GM19099 (cell line): ENCODE measurements around the gene KRTAP2-1.
"Not testable (repeated sequence)": the region's sequence is repeated elsewhere in the genome, so short reads cannot be mapped to it uniquely, and the experiment has no call there.

Experiments used
- POLR2A ChIP-seq: IDR thresholded peaks from 3 replicates; pipeline ENCODE4 v1.6.1; 2011; ENCODE audit warnings: low read depth; ENCODE audit not compliant: insufficient read length; ENCODE audit errors: extremely low read depth

Gene KRTAP2-1

DNA sequence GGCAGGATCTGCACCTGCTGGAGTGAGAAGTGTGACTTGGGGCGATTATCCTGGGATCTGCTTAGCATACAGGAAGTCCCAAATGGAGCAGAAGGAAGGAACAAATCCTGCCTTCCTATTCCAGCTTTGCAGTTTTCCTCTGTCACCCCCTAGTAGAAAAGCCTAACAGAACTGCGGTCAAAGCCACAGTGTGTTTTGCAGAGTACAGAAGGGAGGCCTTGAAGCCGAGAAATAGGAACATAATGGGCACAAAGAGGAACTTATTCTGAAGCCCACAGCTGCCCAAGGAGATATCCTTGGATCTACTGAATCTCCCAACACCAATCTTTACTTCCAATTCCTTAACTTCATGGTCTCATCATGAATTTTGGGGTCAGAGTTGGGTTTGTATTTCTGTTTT lies 28.6 kb downstream of the KRTAP2-1 start:
- no peak for TF ChIP-seq POLR2A

DNA sequence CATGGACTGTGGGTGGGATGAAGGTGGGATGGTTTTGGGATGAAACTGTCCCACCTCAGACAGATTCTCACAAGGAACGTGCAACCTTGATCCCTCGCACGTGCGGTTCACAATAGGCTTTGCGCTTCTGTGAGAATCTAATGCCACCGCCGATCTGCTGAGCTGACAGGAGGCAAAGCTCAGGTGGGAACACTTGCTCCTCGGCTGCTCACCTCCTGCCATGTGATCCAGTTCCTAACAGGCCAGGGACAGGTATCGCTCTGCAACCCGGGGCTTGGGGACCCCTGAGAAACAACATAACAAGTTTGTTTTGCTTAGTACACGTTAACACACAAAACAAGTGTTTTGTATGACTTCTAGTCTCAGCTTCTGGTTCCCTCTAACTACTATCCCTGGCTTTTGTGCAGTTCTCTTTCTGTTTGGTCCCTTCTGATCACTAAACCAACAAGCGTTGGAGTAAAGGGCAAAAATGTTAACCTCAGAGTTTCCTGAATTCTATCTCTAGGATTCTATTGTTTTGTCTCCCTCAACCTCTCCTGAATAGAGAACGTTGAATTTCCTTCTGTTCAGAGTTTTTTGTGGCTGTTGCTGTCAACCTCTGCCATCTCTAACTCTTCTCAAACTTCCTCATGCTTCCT lies 30.4 kb downstream of the KRTAP2-1 start:
- TF ChIP-seq POLR2A = no peak

DNA sequence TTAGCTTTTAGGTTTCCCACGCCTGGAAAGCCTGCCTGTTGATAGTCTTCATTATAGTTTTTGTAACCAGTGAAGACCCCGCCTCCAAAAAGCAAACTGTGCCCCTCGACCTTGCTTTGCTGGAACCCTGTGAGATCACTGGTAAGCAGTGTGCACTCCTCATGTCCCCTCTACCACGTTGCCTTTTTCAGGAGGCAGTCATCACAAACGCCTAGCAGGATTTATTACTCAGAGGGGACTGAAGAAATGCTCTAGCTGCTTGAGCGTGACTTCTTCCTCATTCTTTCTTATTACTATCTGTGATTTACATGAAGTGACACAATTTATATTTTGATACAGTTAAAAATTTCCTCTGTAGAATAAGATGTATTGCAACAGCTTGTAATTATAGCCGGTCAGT lies 31.7 kb downstream of the KRTAP2-1 start:
- no peak for TF ChIP-seq POLR2A

DNA sequence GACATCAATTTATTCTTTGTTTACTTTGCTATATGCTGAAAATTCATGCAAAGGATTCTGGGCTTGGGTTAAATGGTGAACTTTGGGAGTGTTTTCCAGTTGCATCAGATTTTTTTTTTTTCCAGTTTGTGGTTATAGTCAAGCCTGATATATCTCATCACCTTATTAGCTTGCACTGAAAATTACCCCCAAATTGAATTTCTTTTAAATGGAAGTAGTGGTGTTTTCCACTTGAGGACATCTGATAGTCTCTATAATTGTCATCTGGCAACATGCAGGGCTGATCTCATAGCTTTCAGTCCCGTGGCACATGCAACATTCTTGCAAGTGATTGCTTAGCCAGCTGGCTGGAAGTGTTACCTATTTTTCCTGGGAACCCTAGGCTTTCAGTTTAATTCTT lies 33.5 kb downstream of the KRTAP2-1 start:
- TF ChIP-seq POLR2A = no peak

DNA sequence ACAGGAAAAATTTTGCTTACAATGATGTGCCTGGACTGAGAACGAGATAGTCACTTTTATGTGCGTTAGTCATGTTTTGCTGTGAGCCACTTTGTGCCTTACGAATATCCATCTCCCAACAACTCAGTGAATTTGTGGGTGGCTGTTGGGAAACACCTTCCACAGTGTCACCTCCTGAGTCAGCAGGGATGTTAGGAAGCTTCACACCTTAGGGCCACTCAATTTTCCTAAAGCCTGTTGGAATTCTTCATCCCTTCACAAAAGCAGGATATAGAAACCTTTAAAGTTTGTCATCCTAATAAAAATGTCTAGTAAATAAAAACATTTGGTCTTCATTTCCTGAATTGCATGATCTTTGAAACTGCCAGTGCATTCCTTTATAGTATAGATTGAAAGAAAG lies 33.9 kb downstream of the KRTAP2-1 start:
- no peak for TF ChIP-seq POLR2A

DNA sequence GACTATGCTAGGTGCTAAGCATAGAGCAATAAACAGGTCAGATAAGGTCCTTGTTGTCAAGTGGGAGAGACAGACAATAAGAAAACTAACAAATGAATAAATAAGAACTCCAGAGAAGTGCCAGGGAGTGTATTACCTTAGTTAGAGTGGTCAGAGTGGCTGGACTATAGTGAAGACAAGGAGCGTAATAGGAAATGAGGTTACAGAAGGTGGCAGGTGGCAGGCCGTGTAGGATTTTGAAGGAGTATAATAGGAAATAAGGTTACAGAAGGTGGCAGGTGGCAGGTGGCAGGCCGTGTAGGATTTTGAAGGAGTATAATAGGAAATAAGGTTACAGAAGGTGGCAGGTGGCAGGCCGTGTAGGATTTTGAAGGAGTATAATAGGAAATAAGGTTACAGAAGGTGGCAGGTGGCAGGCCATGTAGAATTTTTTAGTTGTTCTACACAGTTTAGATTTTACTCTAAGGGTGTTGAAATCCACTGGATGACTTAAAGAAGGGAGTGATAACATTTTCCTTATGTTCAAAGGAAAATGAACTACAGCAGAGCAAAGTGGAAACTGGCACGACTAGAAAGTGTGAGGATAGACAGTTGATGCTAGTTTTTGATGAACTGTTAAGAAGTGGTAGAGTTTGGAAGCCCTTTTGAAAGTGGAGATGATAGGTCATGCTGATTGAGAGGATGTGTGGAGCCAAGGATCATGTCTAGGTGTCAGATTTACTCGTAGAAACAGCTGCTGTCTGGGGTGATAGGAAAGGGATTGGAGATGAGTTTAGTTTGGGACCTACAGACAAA lies 34.6 kb downstream of the KRTAP2-1 start:
- no peak for TF ChIP-seq POLR2A

DNA sequence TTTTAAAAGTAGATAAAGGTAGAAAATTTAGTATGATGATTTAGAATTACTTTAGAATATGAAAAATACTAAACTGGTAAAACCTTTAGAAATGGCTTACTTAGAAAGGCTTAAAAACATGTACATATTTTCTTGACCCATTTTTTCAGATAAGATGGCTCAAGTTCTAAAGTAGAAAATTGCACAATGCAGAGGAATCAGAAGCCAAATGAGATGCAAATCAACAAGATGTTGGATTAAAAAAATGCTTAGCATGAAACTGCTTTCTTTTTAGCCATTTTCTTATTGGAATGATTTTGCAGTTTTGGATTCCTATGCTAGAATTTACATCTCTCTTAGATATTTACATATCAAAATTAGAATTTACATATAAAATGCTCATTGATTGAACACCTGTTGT lies 36.7 kb downstream of the KRTAP2-1 start:
- TF ChIP-seq POLR2A = no peak

DNA sequence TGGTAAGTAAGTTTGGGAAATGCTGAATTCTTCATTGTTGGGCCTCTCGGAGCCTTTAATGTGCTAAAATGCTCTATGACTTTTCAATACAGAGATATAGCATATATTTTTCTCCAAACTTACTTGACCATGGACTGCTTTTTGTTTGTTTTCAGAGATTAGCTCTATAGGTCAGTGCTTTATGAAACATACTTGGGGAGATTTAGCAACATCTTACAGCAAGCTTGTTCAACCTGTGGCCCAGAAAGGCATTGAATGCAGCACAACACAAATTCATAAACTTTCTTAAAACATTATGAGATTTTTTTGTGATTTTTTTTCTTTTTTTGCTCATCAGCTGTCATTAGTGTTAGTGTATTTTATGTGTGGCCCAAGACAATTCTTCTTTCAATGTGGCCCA lies 37.2 kb downstream of the KRTAP2-1 start:
- TF ChIP-seq POLR2A = no peak

DNA sequence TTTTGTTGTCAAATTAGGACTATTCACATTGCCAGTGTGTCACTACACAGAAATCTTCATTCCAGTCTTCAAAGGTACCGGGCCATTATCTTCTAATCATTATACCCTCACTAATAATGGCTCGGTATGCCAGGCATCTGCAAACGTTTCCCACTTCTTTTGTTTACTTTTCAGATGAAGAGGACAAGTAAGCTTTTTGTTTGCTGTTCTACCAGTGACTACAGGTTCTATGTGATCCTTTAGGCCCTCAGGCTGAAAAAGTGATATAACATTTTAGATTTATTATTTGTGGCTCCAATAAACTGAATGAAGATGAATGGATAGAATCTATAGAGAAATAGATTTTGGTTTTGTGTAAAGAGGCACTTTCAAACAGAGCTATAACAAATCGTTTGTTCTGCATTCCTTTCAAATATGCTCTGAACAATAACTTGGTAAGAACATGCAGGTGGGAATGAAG lies 37.8 kb downstream of the KRTAP2-1 start:
- TF ChIP-seq POLR2A = no peak

DNA sequence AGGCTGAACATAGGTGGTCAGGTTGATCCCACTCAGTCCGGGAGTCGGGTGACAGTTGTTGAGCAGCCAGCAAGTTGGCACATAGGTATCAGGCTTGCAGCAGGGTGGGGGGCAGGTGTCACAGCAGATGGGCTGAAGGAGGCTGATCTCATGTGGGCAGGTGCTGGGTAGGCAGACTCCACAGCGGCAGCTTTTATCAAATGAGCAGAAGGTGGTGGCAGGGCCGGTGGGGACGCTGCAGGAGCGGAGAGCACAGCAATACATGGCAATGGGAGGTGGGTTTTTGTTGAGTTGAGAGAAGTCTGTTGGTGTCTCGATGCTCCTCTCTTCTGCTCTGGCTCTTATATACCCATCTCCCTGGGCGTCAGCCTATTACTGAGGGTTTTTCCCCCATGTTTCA lies 38.3 kb downstream of the KRTAP2-1 start, which contains the start of gene KRTAP3-1:
Gene KRTAP3-1, minus strand, starts transcription at position 318 of the 400 bp plus-strand sequence. Its CDS starts 54 bp downstream, at position 264.
- TF ChIP-seq POLR2A = no peak

DNA sequence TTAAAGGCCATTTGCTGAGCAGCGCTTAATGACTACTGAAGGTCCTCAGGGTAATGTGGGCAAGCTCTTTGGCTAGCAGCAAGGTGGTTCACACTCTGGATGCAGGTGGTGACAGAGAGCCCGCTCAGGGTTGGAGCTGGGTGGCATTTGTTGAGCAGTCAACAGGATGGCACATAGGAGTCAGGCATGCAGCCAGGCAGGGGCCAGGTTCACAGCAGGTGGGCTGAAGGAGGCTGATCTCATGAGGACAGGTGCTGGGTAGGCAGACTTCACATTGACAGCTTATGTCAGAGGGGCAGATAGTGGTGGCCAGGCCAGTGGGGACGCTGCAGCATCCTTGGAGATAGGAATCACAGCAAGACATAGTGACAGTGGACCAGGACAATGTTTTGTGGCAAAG lies 42.7 kb downstream of the KRTAP2-1 start:
- no peak for TF ChIP-seq POLR2A

DNA sequence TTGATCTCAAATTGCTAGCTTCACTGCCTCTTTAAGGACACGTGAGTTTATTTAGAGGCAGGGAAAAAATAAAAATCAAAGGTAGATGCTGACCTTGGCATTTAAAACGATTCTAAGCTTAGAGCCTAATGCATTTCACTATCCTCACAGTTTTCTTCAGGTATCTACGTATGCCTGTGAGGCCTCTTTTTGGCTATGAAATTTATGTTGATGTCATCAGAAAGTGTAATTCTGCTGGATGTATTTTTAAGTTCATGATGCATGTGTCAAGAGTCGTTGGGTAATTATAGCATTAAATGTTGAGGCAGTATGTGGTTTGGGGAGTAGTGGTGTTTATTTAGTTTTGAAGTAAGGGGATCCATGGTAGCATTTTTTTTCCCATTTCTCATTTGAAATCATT lies 43.2 kb downstream of the KRTAP2-1 start:
- TF ChIP-seq POLR2A = no peak

DNA sequence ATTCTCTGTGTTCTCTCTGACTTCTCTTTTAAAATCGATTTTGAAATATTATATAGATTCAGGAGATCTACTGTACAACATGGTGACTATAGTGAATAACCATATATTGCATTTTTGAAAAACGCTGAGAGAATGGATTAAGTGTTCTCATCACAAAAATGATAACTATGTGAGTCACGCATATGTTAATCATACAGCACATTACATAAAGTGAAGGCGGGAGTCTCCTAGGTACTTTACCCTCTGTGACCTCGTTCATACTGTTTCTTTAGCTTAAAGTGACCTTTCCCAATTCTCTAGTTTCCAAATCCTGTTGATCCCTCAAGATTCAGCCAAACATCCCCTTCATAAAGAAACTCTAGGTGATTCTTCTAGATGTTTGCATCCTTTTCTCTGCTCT lies 44.3 kb downstream of the KRTAP2-1 start:
- no peak for TF ChIP-seq POLR2A

DNA sequence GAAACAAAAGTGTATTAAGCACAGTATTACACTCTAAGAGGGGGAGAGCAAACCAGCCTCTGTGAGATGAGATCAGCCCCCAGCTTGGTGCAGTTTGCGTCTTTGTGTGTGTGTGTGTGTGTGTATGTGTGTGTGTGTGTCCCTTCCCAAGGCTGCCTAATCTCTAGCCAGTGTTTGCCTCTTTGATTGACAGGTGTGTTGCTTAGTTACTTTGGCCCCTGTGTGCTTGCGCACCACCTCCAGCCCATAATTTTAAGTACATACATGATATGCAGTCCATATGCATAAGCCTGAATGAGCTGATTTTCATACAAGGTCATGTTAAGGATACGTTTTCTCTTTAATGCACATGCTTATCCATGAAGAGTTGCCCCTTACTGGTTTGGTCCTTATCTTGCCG lies 45.3 kb downstream of the KRTAP2-1 start:
- no peak for TF ChIP-seq POLR2A

DNA sequence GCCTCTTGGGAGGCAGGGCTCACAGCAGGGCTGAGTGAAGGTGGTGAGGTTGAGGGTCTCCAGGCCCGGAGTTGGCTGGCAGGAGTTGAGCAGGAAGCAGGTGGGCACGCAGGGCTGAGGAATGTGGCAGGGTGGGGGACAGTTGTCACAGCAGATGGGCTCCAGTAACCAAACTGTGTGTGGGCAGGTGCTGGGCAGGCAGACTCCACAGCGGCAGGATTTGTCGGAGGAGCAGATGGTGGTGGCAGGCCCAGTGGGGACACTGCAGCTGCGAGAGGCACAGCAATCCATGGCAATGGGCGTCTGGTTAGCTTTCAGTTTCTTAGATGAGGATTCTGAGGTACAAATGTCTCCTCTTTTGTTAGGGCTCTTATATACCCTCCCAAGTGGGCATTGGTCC lies 47.6 kb downstream of the KRTAP2-1 start, which contains the start of gene KRTAP3-2:
Gene KRTAP3-2, minus strand, starts transcription at position 344 of the 400 bp plus-strand sequence. Its CDS starts 53 bp downstream, at position 291.
- not testable (repeated sequence) for TF ChIP-seq POLR2A

DNA sequence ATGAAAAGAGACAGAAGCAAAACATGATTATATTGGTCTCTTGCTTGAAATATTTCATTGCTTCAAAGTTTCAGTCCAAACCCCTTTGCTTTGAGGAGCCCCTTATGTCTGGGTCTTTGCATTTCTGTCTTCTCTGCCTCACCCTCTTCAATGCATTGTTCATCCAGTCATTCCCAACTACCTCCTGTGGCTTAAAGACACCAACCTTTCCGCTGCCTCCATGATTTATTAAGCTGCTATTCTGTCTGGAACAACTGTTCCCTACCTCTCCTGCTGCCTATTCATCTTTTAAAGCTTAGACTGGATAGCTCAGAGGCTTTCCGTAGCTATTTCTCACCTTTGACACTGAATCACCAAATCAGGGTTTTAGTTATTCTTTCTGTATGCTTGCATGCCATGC lies 49.8 kb downstream of the KRTAP2-1 start:
- no peak for TF ChIP-seq POLR2A
